ENCODE data around the gene SFTPD.

The SFTPD gene

DNA sequence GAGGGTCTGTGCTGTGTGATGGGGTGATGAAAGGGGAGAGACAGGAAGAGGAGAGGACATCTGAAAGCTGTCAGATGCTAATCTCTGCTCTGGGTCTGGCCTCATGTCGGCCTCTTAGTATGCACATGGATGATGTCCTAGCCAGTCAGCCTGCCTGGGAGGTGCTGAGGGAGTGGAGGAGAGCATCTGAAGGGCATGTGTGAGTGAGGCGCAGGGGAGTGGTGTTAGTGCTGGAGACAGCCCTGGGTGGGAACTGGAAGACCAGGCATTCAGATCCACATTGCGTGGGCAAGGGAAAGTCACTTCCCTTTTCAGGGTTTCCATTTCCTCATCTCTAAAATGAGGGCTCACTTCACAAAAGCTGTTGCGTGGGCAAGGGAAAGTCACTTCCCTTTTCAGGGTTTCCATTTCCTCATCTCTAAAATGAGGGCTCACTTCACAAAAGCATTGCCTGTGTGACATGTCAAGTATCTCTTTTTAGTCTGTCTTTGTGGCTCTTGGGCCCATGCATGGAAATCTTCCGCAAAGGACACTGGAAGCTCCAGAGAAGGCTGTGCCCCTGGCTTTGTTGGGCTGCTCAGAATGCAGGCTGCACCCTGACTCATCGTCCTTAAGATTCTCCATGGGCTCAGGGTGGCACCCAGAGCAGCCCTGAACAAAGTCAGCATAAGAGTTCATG is 10.0 kb downstream of the SFTPD start:
- Histone ChIP-seq H3K23ac (ENCODE audit: low read length in 2 of 2) (no peak overlapping the region), H3K4me2 (ENCODE audit: low read length, poor library complexity, severe bottlenecking) (no peak overlapping the region), H3K18ac (ENCODE audit: low read depth in 1 of 2, low read length in 2 of 2) (no peak overlapping the region), H3K9me3 (ENCODE audit: control insufficient read depth, low read length) (no peaks in the 10 kb centered on the region), H3K4me3 (ENCODE audit: insufficient read depth in 1 of 2, low read depth in 1 of 2, low read length in 2 of 2) (no peak overlapping the region), H2AK5ac (ENCODE audit: low read length, severe bottlenecking) (no peak overlapping the region), H2BK15ac (ENCODE audit: low read depth, poor library complexity, severe bottlenecking) (no peak overlapping the region), H3K79me1 (replicated peaks; ENCODE audit: low read length, poor library complexity, severe bottlenecking) (no peaks in the 10 kb centered on the region), H3K27me3 (ENCODE audit: control insufficient read depth in 1 of 2, insufficient read depth in 1 of 2, low read length in 2 of 2) (peaks cover 35 to 41% of the 10 kb centered on the region in 2 experiments), H3K27ac (ENCODE audit: low read length, poor library complexity, severe bottlenecking) (no peak overlapping the region), H3K14ac (ENCODE audit: low read length in 2 of 2) (no peak overlapping the region), H3K4me1 (ENCODE audit: control insufficient read depth, insufficient read depth, low read depth, low read length) (no peaks in the 10 kb centered on the region), H2BK12ac (ENCODE audit: low read length in 2 of 2) (no peak overlapping the region), H2BK120ac (ENCODE audit: low read depth, low read length) (no peak overlapping the region), H3K9ac (ENCODE audit: low read length) (no peak overlapping the region), H2AFZ (ENCODE audit: low read depth, low read length) (no peak overlapping the region), H4K8ac (ENCODE audit: low read length) (no peak overlapping the region), H3K4ac (ENCODE audit: low read depth in 1 of 2, low read length in 2 of 2) (no peak overlapping the region), H2BK5ac (ENCODE audit: low read depth, low read length, poor library complexity, severe bottlenecking) (no peak overlapping the region), H3K36me3 (ENCODE audit: control insufficient read depth in 1 of 2, insufficient read depth in 2 of 2, low read depth in 1 of 2, low read length in 2 of 2) (no peaks in the 10 kb centered on the region), H4K91ac (ENCODE audit: low read length) (no peak overlapping the region)
- no peak for DNase-seq
- 83% methylated on average over 6 of the region's 6 CpGs for WGBS

DNA sequence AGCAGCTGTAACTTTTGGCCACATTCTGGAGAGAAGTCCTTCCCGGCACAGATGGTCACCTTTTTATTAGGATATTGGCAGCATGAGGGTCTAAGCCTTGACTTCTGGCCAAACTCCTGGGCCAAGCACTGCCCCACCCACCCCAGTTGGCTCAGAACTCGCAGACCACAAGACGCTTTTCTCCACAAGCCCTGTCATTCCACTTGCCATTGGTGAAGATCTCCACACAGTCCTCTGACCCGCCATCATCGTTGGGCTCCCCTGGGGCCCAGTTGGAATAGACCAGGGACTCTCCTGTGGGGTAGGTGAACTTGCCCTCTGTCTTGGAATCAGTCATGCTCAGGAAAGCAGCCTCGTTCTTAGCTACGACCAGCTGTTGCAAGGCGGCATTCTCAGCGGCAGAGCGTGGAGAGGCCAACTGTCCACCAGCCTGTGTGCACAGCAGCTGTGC is 11.2 kb downstream of the SFTPD start:
- no peak overlapping the region for H2BK12ac ChIP-seq (ENCODE audit: low read length in 2 of 2)
- no peak overlapping the region for H3K4me3 ChIP-seq (ENCODE audit: insufficient read depth in 1 of 2, low read depth in 1 of 2, low read length in 2 of 2)
- no peaks in the 10 kb centered on the region for H3K4me1 ChIP-seq (ENCODE audit: control insufficient read depth, insufficient read depth, low read depth, low read length)
- no peak overlapping the region for H2BK120ac ChIP-seq (ENCODE audit: low read depth, low read length)
- no peak overlapping the region for H3K9ac ChIP-seq (ENCODE audit: low read length)
- no peak overlapping the region for H2AK5ac ChIP-seq (ENCODE audit: low read length, severe bottlenecking)
- H3K23ac ChIP-seq (ENCODE audit: low read length in 2 of 2): no peak overlapping the region
- no peak overlapping the region for H4K91ac ChIP-seq (ENCODE audit: low read length)
- no peak for DNase-seq
- no peak overlapping the region for H3K14ac ChIP-seq (ENCODE audit: low read length in 2 of 2)
- H3K27ac ChIP-seq (ENCODE audit: low read length, poor library complexity, severe bottlenecking): no peak overlapping the region
- H3K4ac ChIP-seq (ENCODE audit: low read depth in 1 of 2, low read length in 2 of 2): no peak overlapping the region
- no peak overlapping the region for H2BK15ac ChIP-seq (ENCODE audit: low read depth, poor library complexity, severe bottlenecking)
- no peaks in the 10 kb centered on the region for H3K36me3 ChIP-seq (ENCODE audit: control insufficient read depth in 1 of 2, insufficient read depth in 2 of 2, low read depth in 1 of 2, low read length in 2 of 2)
- no peak overlapping the region for H3K4me2 ChIP-seq (ENCODE audit: low read length, poor library complexity, severe bottlenecking)
- no peaks in the 10 kb centered on the region for H3K9me3 ChIP-seq (ENCODE audit: control insufficient read depth, low read length)
- peaks cover 25 to 30% of the 10 kb centered on the region in 2 experiments for H3K27me3 ChIP-seq (ENCODE audit: control insufficient read depth in 1 of 2, insufficient read depth in 1 of 2, low read length in 2 of 2)
- H2AFZ ChIP-seq (ENCODE audit: low read depth, low read length): no peak overlapping the region
- no peak overlapping the region for H3K18ac ChIP-seq (ENCODE audit: low read depth in 1 of 2, low read length in 2 of 2)
- H3K79me1 ChIP-seq (replicated peaks; ENCODE audit: low read length, poor library complexity, severe bottlenecking): no peaks in the 10 kb centered on the region
- no peak overlapping the region for H2BK5ac ChIP-seq (ENCODE audit: low read depth, low read length, poor library complexity, severe bottlenecking)
- H4K8ac ChIP-seq (ENCODE audit: low read length): no peak overlapping the region
- WGBS: 90% methylated on average over 10 of the region's 10 CpGs

DNA sequence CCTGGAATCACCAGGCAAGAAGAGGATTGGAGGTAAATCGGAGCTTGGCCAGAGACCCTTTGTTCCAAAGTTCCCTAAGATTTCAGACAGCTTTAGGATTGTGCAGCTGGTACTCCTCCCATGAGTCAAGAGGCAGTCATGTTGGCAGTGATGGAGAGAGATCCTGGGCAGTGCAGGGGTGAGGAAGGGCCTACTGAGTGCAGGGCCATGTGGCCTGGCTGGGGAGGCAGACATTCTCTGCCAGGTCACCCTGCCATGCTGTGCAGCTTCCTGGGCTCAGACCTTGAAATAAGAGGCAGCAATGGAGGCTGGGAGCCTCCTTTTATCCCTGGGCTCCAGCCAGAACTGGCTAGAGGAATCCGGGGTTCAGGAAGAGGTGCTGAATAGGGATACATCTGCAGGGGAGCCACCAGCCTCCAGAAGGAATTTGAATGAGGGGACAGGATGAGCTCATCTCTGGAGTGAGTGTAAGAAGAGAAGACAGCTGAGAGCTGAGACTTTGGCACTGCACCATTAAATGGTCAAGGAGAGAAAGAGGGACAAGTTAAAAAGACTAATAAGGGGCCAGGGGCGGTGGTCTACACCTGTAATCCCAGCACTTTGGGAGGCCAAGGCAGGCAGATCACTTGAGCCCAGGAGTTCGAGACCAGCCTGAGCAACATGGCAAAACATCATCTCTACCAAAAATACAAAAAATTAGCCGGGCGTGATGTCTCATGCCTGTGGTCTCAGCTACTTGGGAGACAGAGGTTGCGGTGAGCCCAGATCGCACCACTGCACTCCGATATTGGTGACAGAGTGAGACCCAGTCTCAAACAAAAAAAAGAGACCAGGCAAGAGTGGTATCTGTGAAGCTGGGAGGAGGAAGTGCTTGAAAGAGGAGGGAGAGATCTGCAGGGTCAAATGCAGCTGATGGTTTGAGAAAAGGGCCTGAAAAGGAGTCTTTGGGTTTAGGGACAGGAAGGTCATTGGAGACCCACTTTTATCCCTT is 12.0 kb downstream of the SFTPD start:
- H2BK12ac ChIP-seq (ENCODE audit: low read length in 2 of 2): no peak overlapping the region
- peaks cover 17 to 22% of the 10 kb centered on the region in 2 experiments for H3K27me3 ChIP-seq (ENCODE audit: control insufficient read depth in 1 of 2, insufficient read depth in 1 of 2, low read length in 2 of 2)
- no peak overlapping the region for H2BK15ac ChIP-seq (ENCODE audit: low read depth, poor library complexity, severe bottlenecking)

DNA sequence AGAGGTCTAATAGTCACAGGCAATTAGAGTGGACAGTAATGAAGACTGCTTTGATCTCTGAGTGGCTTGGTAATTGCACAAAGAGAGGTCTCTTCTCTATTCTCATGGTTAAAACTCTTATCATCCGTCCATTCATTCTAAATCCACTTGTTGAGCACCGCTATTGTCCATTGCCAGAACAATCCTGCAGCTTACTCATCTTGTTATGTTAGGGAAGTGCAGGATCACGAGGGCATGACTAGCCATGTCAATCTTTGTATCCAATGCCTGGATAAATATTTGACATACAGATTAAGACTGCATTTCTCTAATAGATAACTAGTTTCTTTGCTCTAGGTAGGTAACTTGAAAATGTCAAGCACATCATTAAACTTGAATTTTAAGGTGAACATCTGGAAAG is 14.9 kb downstream of the SFTPD start:
- no peak overlapping the region for H2BK15ac ChIP-seq (ENCODE audit: low read depth, poor library complexity, severe bottlenecking)
- 94% methylated on average over 2 of the region's 3 CpGs for WGBS

More for the DNA sequence above, 12.0 kb downstream of the SFTPD start:
- H3K9ac ChIP-seq (ENCODE audit: low read length): no peak overlapping the region
- no peak overlapping the region for H3K4me2 ChIP-seq (ENCODE audit: low read length, poor library complexity, severe bottlenecking)
- H3K79me1 ChIP-seq (replicated peaks; ENCODE audit: low read length, poor library complexity, severe bottlenecking): no peaks in the 10 kb centered on the region
- DNase-seq: no peak
- H3K27ac ChIP-seq (ENCODE audit: low read length, poor library complexity, severe bottlenecking): no peak overlapping the region
- H3K23ac ChIP-seq (ENCODE audit: low read length in 2 of 2): no peak overlapping the region
- H4K8ac ChIP-seq (ENCODE audit: low read length): no peak overlapping the region
- no peak overlapping the region for H2AFZ ChIP-seq (ENCODE audit: low read depth, low read length)
- H3K4me3 ChIP-seq (ENCODE audit: insufficient read depth in 1 of 2, low read depth in 1 of 2, low read length in 2 of 2): no peak overlapping the region
- no peak overlapping the region for H2BK120ac ChIP-seq (ENCODE audit: low read depth, low read length)
- H4K91ac ChIP-seq (ENCODE audit: low read length): no peak overlapping the region
- H3K9me3 ChIP-seq (ENCODE audit: control insufficient read depth, low read length): no peaks in the 10 kb centered on the region
- no peak overlapping the region for H3K4ac ChIP-seq (ENCODE audit: low read depth in 1 of 2, low read length in 2 of 2)
- no peak overlapping the region for H3K18ac ChIP-seq (ENCODE audit: low read depth in 1 of 2, low read length in 2 of 2)
- no peak overlapping the region for H2BK5ac ChIP-seq (ENCODE audit: low read depth, low read length, poor library complexity, severe bottlenecking)
- H3K4me1 ChIP-seq (ENCODE audit: control insufficient read depth, insufficient read depth, low read depth, low read length): no peaks in the 10 kb centered on the region
- H2AK5ac ChIP-seq (ENCODE audit: low read length, severe bottlenecking): no peak overlapping the region
- no peak overlapping the region for H3K14ac ChIP-seq (ENCODE audit: low read length in 2 of 2)
- H3K36me3 ChIP-seq (ENCODE audit: control insufficient read depth in 1 of 2, insufficient read depth in 2 of 2, low read depth in 1 of 2, low read length in 2 of 2): no peaks in the 10 kb centered on the region
- WGBS: 67% methylated on average over 8 of the region's 9 CpGs

More for the DNA sequence above, 14.9 kb downstream of the SFTPD start:
- DNase-seq: no peak
- no peak overlapping the region for H2BK120ac ChIP-seq (ENCODE audit: low read depth, low read length)
- no peak overlapping the region for H4K8ac ChIP-seq (ENCODE audit: low read length)
- no peak overlapping the region for H4K91ac ChIP-seq (ENCODE audit: low read length)
- H3K14ac ChIP-seq (ENCODE audit: low read length in 2 of 2): no peak overlapping the region
- no peak overlapping the region for H3K4ac ChIP-seq (ENCODE audit: low read depth in 1 of 2, low read length in 2 of 2)
- H2BK5ac ChIP-seq (ENCODE audit: low read depth, low read length, poor library complexity, severe bottlenecking): no peak overlapping the region
- H3K36me3 ChIP-seq (ENCODE audit: control insufficient read depth in 1 of 2, insufficient read depth in 2 of 2, low read depth in 1 of 2, low read length in 2 of 2): no peaks in the 10 kb centered on the region
- H3K27me3 ChIP-seq (ENCODE audit: control insufficient read depth in 1 of 2, insufficient read depth in 1 of 2, low read length in 2 of 2): peaks cover 18 to 34% of the 10 kb centered on the region in 2 experiments
- H3K79me1 ChIP-seq (replicated peaks; ENCODE audit: low read length, poor library complexity, severe bottlenecking): no peaks in the 10 kb centered on the region
- H3K18ac ChIP-seq (ENCODE audit: low read depth in 1 of 2, low read length in 2 of 2): no peak overlapping the region
- H3K4me1 ChIP-seq (ENCODE audit: control insufficient read depth, insufficient read depth, low read depth, low read length): peaks cover 3% of the 10 kb centered on the region
- H2BK12ac ChIP-seq (ENCODE audit: low read length in 2 of 2): no peak overlapping the region
- H3K4me2 ChIP-seq (ENCODE audit: low read length, poor library complexity, severe bottlenecking): no peak overlapping the region
- no peak overlapping the region for H2AFZ ChIP-seq (ENCODE audit: low read depth, low read length)
- no peak overlapping the region for H3K23ac ChIP-seq (ENCODE audit: low read length in 2 of 2)
- no peak overlapping the region for H3K4me3 ChIP-seq (ENCODE audit: insufficient read depth in 1 of 2, low read depth in 1 of 2, low read length in 2 of 2)
- H3K9me3 ChIP-seq (ENCODE audit: control insufficient read depth, low read length): no peaks in the 10 kb centered on the region
- H2AK5ac ChIP-seq (ENCODE audit: low read length, severe bottlenecking): no peak overlapping the region
- no peak overlapping the region for H3K27ac ChIP-seq (ENCODE audit: low read length, poor library complexity, severe bottlenecking)
- no peak overlapping the region for H3K9ac ChIP-seq (ENCODE audit: low read length)
